GM19468 (cell line): ENCODE results near the gene HIVEP2.

Experiments
- ATAC-seq: cut with Tn5 transposase; IDR thresholded peaks from one replicate; pipeline ENCODE4 v1.9.1; 2021; ENCODE audit warnings: mild to moderate bottlenecking, moderate library complexity, moderate number of reproducible peaks; ENCODE audit not compliant: unreplicated experiment; ENCODE audit errors: extremely low read depth

HIVEP2 gene

GRCh38 chr6:142927271-142927580 lies 17.8 kb downstream of the HIVEP2 start:
- ATAC-seq: no peak

- peak; percentile 79 for ATAC-seq
These were observed 18.3 kb downstream of the HIVEP2 start for GRCh38 chr6:142926494-142927270.

- no peak for ATAC-seq
These were observed 18.8 kb downstream of the HIVEP2 start for GRCh38 chr6:142926177-142926493.

- no peak for ATAC-seq
These were observed 19.3 kb downstream of the HIVEP2 start for GRCh38 chr6:142925575-142926110.

GRCh38 chr6:142918339-142919042 lies 26.5 kb downstream of the HIVEP2 start:
- no peak for ATAC-seq

- ATAC-seq: no peak
These were observed 28.1 kb downstream of the HIVEP2 start for GRCh38 chr6:142916881-142917280.

- ATAC-seq: no peak
These were observed 29.9 kb downstream of the HIVEP2 start for GRCh38 chr6:142914937-142915697.

- no peak for ATAC-seq
These were observed 30.6 kb downstream of the HIVEP2 start for GRCh38 chr6:142914369-142914768.

GRCh38 chr6:142913511-142914047 lies 31.4 kb downstream of the HIVEP2 start:
- ATAC-seq: peak; percentile 88

GRCh38 chr6:142913036-142913510 lies 31.9 kb downstream of the HIVEP2 start:
- ATAC-seq: peak; percentile 34

GRCh38 chr6:142912125-142912524 lies 32.9 kb downstream of the HIVEP2 start:
- ATAC-seq: no peak

- ATAC-seq: no peak
These were observed 33.5 kb downstream of the HIVEP2 start for GRCh38 chr6:142911430-142911829.

GRCh38 chr6:142909686-142910085 lies 35.3 kb downstream of the HIVEP2 start:
- no peak for ATAC-seq

GRCh38 chr6:142908235-142908634 lies 36.7 kb downstream of the HIVEP2 start:
- no peak for ATAC-seq

GRCh38 chr6:142907544-142907943 lies 37.4 kb downstream of the HIVEP2 start:
- ATAC-seq: no peak

- ATAC-seq: peak; percentile 36
These were observed 38.0 kb downstream of the HIVEP2 start for GRCh38 chr6:142906945-142907470.

- no peak for ATAC-seq
These were observed 41.2 kb downstream of the HIVEP2 start for GRCh38 chr6:142903812-142904211.

- ATAC-seq: peak; percentile 72
These were observed 42.3 kb downstream of the HIVEP2 start for GRCh38 chr6:142902636-142903053.

GRCh38 chr6:142901611-142902010 lies 43.4 kb downstream of the HIVEP2 start:
- no peak for ATAC-seq

- ATAC-seq: no peak
These were observed 44.6 kb downstream of the HIVEP2 start for GRCh38 chr6:142900227-142900971.
